Inflammatory macrophage treated with lipopolysaccharide for 4 hours (primary cell): ENCODE measurements around the gene GABARAPL1.
"Not testable (repeated sequence)": the region's sequence is repeated elsewhere in the genome, so short reads cannot be mapped to it uniquely, and the experiment has no call there.

Source experiments
- DNase-seq: peaks from one replicate; pipeline ENCODE4 v3.0.0-alpha.2; 2020

Gene GABARAPL1

DNA sequence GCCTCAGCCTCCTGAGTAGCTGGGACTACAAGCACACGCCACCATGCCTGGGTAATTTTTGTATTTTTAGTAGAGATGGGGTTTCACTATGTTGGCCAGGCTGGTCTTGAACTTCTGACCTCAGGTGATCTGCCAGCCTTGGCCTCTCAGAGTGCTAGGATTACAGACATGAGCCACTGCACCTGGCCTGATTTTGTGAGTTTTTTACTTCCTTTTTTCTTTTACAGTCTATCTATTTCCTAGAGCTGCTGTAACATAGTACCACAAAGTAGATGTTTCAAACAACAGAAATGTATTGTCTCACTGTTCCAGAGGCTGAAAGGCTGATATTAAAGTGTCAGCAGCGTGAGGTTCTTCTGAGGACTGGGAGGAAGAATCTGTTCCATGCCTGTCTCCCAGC lies 8.2 kb upstream of the GABARAPL1 start:
- DNase-seq, result not testable (repeated sequence)

DNA sequence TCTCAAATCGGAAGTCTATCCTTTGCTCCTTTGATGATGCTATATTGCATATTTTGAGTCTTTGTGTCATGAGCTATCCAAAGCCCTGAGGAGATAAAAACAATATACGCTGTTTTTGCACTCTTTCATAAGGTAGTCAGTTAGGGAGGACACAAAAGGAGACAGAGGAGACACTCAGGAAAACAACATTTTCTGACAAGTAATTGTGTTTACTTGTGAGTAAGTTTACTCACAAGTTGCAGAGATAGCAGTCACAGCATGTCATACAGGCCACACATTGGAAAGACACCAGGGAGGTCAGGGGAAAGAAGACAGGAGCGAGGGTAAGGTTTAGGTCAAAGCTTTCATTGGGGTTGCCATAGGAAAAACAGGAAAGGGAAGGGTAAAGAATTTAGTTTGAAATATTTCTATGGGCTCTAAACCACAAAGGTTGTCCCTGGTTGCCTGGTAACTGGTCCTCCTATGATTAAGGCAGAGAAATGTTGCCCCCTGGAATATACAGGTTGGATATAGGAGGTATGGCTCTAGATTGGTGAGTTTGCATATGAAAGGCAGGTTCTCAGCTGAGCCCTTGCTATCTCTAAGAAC lies 7.4 kb upstream of the GABARAPL1 start:
- DNase-seq, result no peak

DNA sequence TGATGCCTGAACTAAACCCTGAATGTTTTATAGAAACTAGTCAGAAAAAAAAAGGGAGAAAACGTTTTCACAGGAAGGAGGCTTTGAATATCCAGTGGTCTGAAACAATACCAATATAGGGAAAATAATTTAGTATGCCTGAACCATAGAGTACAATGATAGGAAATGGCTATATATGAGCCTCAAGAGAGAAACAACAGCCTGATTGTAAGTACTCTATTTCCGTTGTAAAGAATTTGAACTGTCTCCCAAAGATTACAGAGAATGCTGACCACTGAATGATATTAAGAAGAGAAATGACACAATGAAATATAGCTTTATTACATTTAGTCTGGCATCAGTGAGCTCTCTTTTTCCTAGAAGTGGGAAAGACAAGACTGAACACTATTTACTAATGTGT lies 5.5 kb upstream of the GABARAPL1 start:
- DNase-seq, result no peak

GRCh38 chr12:10210225-10210624 lies 2.5 kb upstream of the GABARAPL1 start:
- no peak for DNase-seq

DNA sequence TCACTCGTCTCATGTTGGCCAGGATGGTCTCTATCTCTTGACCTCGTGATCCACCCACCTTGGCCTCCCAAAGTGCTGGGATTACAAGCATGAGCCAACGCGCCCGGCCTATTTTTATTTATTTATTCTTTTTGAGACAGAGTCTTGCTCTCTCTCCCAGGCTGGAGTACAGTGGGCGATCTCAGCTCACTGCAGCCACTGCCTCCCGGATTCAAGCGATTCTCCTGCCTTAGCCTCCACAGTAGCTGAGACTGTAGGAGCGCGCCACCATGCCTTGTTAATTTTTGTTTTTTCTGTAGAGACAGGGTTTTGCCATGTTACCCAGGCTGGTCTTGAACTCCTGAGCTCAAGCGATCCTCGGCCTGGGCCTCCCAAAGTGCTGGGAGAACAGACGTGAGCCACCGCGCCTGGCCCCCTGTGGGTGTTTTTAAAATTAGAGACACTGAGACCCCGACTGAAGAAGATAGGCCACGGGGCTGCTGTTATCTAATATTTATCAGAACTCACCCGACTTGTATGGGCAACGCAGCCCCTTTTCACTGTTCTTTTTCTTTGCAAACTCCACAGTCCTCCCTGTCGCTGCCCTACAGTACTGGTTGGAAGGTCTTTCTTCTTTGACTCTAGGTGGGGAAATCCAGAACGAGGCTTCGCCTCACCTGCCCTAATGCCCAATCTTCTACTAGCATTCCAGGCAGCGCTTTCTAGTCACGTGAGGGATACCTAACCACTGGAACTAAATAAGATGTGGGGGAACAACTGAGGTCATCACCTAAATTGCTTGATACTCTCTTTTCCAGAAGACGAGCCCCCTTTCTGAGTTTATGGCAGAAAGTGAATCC lies 1.4 kb upstream of the GABARAPL1 start:
- DNase-seq, result no peak

- DNase-seq, result peak; percentile 99
These were observed 538 bp upstream of the GABARAPL1 start for GRCh38 chr12:10211940-10212738.

- peak; percentile 98 for DNase-seq
These were observed 775 bp downstream of the GABARAPL1 start for GRCh38 chr12:10213168-10214135.

DNA sequence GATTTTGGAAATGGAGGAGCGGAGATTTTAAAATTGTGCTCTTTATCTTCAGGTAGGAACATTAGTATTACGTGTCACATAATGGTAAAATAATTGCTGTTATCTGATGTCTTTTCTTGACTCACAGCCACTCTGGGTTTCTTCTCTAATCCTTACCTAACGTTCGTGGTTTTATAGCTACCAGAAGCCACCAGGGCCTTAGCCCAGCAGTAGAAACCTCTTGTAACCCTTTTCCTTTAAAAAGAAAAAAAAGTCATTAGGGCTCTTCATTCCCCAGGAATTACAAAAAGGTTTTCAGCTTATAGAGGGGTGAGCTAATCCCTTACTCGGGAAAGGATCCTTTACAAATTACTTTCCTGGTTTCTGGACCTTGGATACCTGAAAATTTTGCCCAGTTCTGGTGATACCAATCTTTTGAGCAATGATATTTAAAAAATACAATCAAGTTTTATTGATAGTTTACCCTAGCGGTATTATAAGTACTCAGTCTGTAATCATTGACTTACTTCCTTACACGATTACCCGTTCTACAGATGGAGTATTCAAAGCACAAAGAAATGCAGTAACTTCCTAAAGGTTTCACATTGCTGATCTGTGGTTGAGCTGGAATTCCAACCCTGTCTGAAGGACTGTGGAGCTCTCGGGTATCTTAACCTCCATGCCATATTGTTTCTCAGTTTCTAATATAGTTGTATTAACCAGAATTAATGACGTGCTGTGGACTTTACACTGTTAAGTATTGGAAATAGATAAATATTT lies 1.6 kb downstream of the GABARAPL1 start:
- DNase-seq, result peak; percentile 23

- peak; percentile 62 for DNase-seq
These were observed 2.2 kb downstream of the GABARAPL1 start for GRCh38 chr12:10214895-10215267.

- DNase-seq, result no peak
These were observed 2.8 kb downstream of the GABARAPL1 start for GRCh38 chr12:10215436-10215835.

DNA sequence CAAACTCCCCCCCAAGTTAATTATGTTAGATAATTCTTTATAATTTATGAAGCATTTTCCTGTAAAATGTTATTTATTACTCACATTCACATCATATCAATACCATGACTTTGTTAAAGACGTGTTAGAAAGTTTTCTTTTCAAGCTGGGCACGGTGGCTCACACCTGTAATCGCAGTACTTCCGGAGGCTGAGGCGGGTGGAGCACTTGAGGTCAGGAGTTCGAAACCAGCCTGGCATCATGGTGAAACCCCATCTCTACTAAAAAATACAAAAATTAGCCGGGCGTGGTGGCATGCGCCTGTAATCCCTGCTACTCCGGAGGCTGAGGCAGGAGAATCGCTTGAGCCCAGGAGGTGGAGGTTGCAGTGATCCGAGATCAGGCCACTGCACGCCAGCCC lies 3.3 kb downstream of the GABARAPL1 start:
- not testable (repeated sequence) for DNase-seq

- peak; percentile 46 for DNase-seq
These were observed 5.3 kb downstream of the GABARAPL1 start for GRCh38 chr12:10218021-10218420.

- DNase-seq, result peak; percentile 11
These were observed 7.9 kb downstream of the GABARAPL1 start for GRCh38 chr12:10220398-10221077.

GRCh38 chr12:10221846-10222245 lies 9.2 kb downstream of the GABARAPL1 start:
- no peak for DNase-seq

GRCh38 chr12:10223208-10223607 lies 10.5 kb downstream of the GABARAPL1 start:
- DNase-seq, result no peak

- DNase-seq, result not testable (repeated sequence)
These were observed 12.7 kb downstream of the GABARAPL1 start for GRCh38 chr12:10225426-10225825.

DNA sequence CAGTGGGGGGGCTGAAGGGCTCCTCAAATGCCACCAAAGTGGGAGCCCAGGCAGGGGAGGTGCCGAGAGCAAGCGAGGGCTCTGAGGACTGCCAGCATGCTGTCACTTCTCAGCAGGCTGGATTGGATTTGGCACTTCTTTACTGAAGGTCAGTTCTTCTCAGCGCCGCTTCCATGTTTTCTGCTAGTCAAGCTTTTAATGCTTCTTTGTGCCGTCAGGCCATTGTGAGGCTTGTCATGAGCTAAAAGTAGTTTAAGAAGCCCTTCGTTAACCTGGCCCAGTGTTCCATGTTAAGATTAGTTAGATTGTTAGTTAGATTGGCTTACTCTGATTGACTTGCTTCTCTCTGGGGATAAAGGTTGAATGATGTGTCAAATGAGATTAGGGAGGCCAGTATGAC lies 13.4 kb downstream of the GABARAPL1 start:
- no peak for DNase-seq

- no peak for DNase-seq
These were observed 14.1 kb downstream of the GABARAPL1 start for GRCh38 chr12:10226731-10227130.

DNA sequence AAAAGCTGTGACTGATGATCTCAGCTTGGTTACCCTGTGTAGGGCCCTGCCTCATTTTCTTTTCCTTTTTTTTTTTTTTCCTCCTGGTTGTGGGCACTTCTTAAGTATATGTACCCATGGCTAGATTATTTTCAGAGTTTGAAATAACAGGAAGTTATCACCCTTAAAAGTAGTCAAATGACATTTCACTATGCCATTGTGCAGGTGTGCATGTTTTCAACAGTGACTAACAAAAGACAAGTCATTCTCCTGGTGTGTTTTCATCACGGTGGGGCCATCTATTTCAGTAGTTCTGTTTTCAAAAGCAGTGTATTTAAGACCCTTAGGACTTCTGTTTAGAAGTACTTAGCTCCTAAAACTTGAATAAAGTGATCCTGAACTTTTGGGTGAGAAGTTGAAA lies 15.0 kb downstream of the GABARAPL1 start:
- no peak for DNase-seq

GRCh38 chr12:10234562-10234961 lies 21.9 kb downstream of the GABARAPL1 start:
- no peak for DNase-seq
